Activated B cell treated with CpG ODN at 0.5 μM for 24 hours (primary cell): ENCODE results near the gene SH3GLB2. TPM values are rescaled to one million over a fixed set of nuclear protein-coding genes. Genes with fewer than 3 reads are reported as not detected.

Source experiments
- ATAC-seq: fragments of 200-7000 bp; cut with Tn5 transposase; one replicate; pipeline ENCODE4 v1.10.0; 2021; ENCODE audit warnings: low read depth, mild to moderate bottlenecking, moderate library complexity
- CTCF ChIA-PET: fragments of 350-600 bp; sonication (Branson Sonifier 250); formaldehyde crosslinking; loops from one replicate; lab custom pipeline; 2021; ENCODE audit warnings: antibody characterized with exemption; lab: Charles Lee
- POLR2A ChIA-PET: fragments of 350-600 bp; sonication (Branson Sonifier 250); formaldehyde crosslinking; loops from one replicate; lab custom pipeline; 2021; ENCODE audit warnings: antibody characterized with exemption; lab: Charles Lee
- DNase-seq: peaks from one replicate; pipeline ENCODE4 v3.0.0; 2022
- H3K27ac Mint-ChIP-seq: one replicate; pipeline ENCODE4 v1.8.0; 2020; ENCODE audit warnings: mixed read lengths
- H3K27me3 Mint-ChIP-seq: one replicate; pipeline ENCODE4 v1.8.0; 2021; ENCODE audit warnings: mixed read lengths
- H3K36me3 Mint-ChIP-seq: one replicate; pipeline ENCODE4 v1.8.0; 2021; ENCODE audit warnings: low read depth, mixed read lengths
- H3K4me1 Mint-ChIP-seq: one replicate; pipeline ENCODE4 v1.8.0; 2021; ENCODE audit warnings: mixed read lengths
- H3K4me3 Mint-ChIP-seq: one replicate; pipeline ENCODE4 v1.8.0; 2020; ENCODE audit warnings: mild to moderate bottlenecking, mixed read lengths
- H3K9me3 Mint-ChIP-seq: one replicate; pipeline ENCODE4 v1.8.0; 2020; ENCODE audit warnings: mixed read lengths
- intact Hi-C: fragments of 100-400 bp; cut with micrococcal nuclease; formaldehyde crosslinking; loops from one replicate; pipeline ENCODE4 v1.15.1; 2024
- total RNA-seq: library from RNA; stranded (reverse); gene quantifications from 2 replicates; pipeline ENCODE4 v1.2.3, GENCODE V29; 2022
- TF ChIP-seq, protein P1 (sequence below): fragments of 200-600 bp; IDR thresholded peaks from one replicate; pipeline ENCODE4 v1.8.0; 2022; ENCODE audit warnings: antibody characterized with exemption, mild to moderate bottlenecking

The SH3GLB2 gene
- total RNA-seq, 1 donor from 2014 or later, result 62.9 TPM

DNA sequence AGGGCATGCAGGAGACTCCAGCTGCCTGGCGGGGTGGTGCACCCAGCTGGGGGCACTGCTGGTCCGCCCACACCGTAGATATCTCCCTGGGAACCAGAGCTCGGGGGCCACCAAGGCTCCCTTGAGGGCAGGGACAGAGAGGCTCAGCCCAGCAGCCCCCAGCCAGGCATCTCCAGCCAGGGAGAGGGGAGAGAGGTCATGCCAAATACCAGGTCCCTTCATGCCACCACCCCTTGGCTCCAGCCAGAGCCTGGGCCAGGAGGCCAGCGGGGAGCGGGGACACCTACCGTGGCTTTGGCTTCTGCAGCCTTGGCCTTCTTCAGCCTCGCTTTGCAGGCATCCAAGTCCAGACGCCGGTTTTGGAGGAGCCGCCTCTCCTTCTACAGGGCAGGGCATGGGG is 14.0 kb downstream of the SH3GLB2 start:
- DNase-seq (no peak), ATAC-seq (no peak)
- Mint-ChIP-seq H3K27ac (no peak overlapping the region), H3K36me3 (peaks cover 51% of the 10 kb centered on the region), H3K4me1 (no peaks in the 10 kb centered on the region), H3K9me3 (no peaks in the 10 kb centered on the region), H3K27me3 (no peaks in the 10 kb centered on the region), H3K4me3 (no peak overlapping the region)
- intact Hi-C loops, result no loop called here
- POLR2A ChIA-PET, result no interaction called here
- CTCF ChIA-PET, result no interaction called here
- TF ChIP-seq, protein P1, sequence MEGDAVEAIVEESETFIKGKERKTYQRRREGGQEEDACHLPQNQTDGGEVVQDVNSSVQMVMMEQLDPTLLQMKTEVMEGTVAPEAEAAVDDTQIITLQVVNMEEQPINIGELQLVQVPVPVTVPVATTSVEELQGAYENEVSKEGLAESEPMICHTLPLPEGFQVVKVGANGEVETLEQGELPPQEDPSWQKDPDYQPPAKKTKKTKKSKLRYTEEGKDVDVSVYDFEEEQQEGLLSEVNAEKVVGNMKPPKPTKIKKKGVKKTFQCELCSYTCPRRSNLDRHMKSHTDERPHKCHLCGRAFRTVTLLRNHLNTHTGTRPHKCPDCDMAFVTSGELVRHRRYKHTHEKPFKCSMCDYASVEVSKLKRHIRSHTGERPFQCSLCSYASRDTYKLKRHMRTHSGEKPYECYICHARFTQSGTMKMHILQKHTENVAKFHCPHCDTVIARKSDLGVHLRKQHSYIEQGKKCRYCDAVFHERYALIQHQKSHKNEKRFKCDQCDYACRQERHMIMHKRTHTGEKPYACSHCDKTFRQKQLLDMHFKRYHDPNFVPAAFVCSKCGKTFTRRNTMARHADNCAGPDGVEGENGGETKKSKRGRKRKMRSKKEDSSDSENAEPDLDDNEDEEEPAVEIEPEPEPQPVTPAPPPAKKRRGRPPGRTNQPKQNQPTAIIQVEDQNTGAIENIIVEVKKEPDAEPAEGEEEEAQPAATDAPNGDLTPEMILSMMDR, result no peak

DNA sequence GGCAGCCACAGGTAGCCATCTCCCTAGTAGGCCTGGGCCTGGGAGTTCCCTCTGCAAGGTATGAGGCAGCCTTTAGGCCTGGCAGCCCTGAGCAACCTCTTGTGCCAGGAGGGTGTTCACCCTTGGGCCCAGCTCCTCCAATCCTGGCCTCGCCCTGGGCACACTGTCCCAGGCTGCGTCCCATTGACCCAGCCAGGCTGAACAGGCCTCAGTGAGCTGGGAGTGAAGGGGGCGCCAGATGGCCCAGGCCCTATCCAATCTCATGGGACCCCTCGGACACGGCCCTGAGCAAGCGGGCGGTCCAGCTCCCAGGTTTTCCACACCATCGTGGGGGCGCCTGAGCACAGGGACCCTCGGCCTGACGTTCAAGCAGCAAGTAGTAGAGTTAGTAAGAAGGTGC is 14.5 kb downstream of the SH3GLB2 start:
- peaks cover 48% of the 10 kb centered on the region for H3K36me3 Mint-ChIP-seq
- no peak overlapping the region for H3K27ac Mint-ChIP-seq
- H3K27me3 Mint-ChIP-seq, result no peaks in the 10 kb centered on the region
- CTCF ChIA-PET, result no interaction called here
- POLR2A ChIA-PET, result no interaction called here
- no peak for ATAC-seq
- no peaks in the 10 kb centered on the region for H3K4me1 Mint-ChIP-seq
- H3K9me3 Mint-ChIP-seq, result no peaks in the 10 kb centered on the region
- intact Hi-C loops, result no loop called here
- TF ChIP-seq, protein P1, result no peak
- H3K4me3 Mint-ChIP-seq, result no peak overlapping the region
- DNase-seq, result no peak

DNA sequence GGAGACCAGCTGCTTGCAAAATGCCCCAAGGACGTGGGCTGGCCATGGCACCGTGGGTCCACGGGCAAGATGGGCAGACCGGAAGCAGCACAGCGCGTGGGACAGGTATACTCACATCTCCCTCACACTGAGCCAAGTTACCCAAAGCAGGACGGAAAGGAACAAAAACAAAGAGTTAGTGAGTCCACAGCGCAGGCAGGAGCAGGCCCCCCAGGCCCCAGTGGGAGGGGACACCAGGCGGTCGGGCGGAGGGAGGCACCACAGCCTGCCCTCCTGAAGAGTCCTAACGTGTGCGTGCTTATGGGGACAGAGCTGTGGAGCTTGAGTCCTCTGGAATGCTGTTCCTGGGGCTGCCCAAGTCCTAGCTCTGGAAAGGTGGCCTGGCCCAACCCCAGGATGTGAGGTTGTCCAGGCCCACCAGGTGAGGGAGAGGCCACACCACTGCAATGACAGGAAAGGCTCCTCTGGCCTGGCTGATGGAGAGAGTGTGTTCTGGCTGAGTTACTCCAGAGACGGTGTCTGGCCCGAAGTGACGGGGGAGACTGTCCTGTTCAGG is 15.2 kb downstream of the SH3GLB2 start:
- POLR2A ChIA-PET, result no interaction called here
- Mint-ChIP-seq H3K4me1 (no peaks in the 10 kb centered on the region), H3K9me3 (no peaks in the 10 kb centered on the region), H3K27me3 (no peaks in the 10 kb centered on the region), H3K27ac (no peak overlapping the region), H3K4me3 (no peak overlapping the region), H3K36me3 (peaks cover 44% of the 10 kb centered on the region)
- TF ChIP-seq, protein P1, result no peak
- CTCF ChIA-PET, result no interaction called here
- DNase-seq (no peak), ATAC-seq (no peak)
- intact Hi-C loops, result no loop called here

DNA sequence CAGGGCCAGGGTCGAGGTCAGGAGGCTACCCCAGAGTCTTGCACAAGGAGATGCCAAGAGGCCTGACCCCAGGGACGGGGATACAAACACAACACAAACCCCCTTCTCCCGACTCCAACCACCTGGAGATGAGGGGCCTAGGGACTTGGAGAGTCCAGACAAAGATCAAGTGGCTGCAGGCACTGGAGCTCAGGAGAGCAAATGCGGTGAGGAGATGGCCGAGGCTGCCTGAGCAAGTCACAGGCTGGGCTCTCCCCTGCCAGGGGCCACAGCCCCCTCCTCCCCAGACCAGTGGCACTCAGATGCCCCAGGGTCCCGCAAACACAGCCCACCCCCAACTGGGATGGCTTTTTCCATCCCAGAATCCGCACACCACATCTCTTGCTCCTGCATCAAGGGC is 15.8 kb downstream of the SH3GLB2 start:
- ChIA-PET CTCF (no interaction called here), POLR2A (no interaction called here)
- Mint-ChIP-seq H3K4me1 (peaks cover 2% of the 10 kb centered on the region), H3K27me3 (no peaks in the 10 kb centered on the region), H3K36me3 (peaks cover 48% of the 10 kb centered on the region), H3K4me3 (no peak overlapping the region), H3K27ac (no peak overlapping the region), H3K9me3 (no peaks in the 10 kb centered on the region)
- ATAC-seq (no peak), DNase-seq (no peak)
- intact Hi-C loops, result no loop called here
- TF ChIP-seq, protein P1, result no peak

DNA sequence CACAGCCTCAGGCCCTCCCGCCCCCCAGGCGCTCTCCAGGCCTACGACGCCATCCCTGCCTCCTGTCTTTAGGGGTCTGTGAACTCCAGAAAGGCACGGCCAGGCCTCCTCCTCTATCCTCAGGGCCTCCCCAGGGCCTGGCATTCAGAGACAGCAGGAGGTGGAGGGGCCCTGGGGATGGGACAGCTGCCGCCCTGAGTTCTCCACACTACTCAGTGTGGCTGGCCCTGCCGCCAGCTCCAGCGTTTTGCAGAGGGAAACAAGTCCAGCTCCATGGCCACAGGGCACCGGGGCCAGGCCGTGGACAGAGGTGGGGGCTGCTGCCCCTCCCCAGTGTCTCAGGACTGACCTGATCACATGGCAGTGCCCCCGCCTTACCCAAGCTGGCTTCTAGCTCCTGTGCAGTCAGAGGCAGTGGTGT is 16.4 kb downstream of the SH3GLB2 start:
- peaks cover 47% of the 10 kb centered on the region for H3K36me3 Mint-ChIP-seq

More for the DNA sequence above, 16.4 kb downstream of the SH3GLB2 start:
- Mint-ChIP-seq H3K4me3 (no peak overlapping the region), H3K27ac (no peak overlapping the region), H3K9me3 (no peaks in the 10 kb centered on the region), H3K4me1 (peaks cover 3% of the 10 kb centered on the region), H3K27me3 (no peaks in the 10 kb centered on the region)
- ATAC-seq (no peak), DNase-seq (no peak)
- TF ChIP-seq, protein P1, result no peak
- intact Hi-C loops, result no loop called here
- POLR2A ChIA-PET, result no interaction called here
- CTCF ChIA-PET, result no interaction called here
